Activated CD4-positive, alpha-beta T cell treated with anti-CD3 and anti-CD28 coated beads for 24 hours (primary cell): Measurements from ENCODE around the gene TICRR.

Experiments used
- DNase-seq, 2 donors: peaks; one replicate each; pipeline ENCODE4 v3.0.0-alpha.2; 2020; ENCODE audit warnings: low read depth in 2 of 2

TICRR gene

DNA sequence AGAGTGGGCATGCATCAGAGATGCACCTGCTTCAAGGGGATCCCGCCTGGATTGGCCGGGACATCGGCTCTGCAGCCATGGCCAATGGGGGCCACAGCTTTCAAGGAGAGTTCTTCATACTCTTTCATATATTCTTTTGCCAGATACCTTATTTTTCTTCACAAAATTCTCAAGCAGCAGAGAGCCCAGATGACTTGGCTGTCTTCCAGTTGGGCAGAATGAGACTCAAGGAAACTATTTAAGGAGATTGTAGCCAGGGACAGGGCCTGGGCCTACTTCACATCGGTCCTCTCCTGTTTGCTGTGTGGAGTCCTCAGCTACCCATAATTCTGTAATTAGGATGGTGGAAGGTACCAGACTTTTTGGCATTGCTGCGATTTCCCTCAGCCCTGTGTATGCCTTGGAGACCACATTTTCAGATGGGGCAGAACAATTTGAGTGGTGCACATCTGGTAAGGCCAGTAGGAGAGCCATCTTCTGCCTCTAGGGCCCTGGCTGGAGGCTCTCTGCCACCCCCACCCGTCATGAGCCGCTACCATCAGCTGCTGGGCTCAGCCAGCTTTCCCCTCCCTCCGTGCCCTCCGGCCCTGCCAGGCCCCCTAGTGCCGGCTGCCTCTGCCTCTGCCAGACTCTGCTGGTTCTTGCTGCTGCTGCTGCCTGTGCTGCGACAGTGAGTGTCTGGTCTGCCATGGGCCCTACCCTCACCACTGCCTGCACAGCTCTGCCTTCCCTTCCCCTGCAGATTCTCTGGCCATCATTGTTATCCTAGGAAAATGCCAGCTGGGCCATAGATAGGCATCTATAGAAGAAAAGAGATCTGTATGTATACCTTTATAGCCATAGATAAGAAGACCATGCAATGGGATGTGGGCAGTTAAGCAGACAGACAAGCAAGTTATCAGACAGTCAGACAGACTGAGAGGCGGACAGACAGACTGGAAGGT lies 97.2 kb downstream of the TICRR start:
- no peak for DNase-seq

DNA sequence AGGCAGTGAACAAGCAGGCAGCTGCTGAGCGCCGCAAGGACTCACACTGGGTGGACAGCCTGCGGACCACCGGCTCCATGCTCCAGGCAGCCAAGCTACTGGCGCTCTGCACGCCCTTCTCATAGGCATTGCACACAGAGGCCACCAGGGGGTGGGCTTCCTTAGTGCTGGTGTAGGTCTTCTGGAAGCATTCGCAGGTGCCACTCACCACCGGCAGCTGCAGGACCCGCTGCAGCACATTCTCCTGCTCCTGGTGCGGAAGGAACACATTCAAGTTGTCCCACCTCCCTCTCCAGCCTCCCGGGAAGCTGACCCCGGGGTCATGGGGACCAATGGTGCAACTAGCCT lies 97.9 kb downstream of the TICRR start:
- DNase-seq: no peak

DNA sequence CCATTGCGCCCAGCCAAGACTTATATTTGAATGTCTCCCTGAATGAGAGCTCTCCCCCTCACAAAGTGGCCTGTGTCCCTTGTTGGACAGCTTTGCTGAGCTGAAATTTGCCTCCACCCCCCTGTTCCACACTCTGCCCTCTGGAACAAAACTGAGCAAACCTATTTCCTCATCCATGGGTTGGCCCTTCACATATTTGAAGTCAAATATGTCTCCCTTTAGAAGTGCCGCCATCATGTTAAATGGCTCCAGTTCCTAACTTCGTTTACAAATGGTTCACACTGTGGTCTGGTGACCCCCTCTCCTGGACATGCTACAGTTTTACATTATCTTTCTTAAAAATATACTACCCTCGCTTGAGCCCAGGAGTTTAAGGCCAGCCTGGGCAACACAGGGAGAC lies 99.3 kb downstream of the TICRR start:
- no peak for DNase-seq

DNA sequence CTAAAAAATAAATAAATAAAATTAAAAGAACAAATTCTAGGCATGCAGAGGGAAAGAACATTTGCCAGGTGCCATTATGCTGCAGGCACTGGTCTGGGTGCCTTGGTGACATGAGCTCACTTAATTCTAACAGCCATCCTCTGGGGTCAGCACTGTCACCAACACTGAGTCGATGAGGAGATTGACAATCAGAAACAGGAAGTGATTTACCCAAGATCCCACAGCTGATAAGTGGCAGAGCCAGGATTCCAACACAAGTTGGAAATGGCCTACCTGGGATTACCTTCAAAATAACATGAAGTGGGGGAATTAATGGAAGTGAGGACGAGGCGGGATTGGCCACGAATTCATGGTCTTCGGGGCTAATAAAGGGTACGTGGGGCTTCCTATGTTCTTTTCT lies 100.3 kb downstream of the TICRR start:
- DNase-seq: no peak

DNA sequence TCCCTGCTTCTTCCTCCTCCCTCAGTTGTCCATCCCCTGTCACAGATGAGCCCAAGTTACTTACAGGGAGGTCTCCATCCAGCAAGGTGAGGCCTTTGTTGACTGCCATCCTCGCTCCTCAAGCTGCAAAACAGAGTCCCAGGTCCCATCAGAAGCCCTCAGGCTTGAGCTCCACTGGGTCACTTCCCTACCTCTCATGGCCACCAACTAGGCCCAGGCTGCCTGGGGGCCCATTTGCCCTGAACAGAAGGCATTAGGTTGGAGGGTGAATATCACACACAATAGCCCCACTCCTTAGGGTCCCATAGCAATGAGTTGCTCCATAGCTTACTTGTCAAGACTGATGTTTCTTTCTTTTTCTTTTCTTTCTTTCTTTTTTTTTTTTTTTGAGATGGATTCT lies 102.1 kb downstream of the TICRR start:
- DNase-seq: no peak
